Uterus (tissue), 2 donors: ENCODE measurements around the gene ADD3.

Source experiments
- CTCF ChIP-seq, 4 experiments: fragments of 200-600 bp in 2 of 4; fragments of 450-650 bp in 2 of 4; sonication (generic) in 2 of 4; IDR thresholded peaks; one replicate each; pipeline ENCODE4 v1.5.1; 2016 to 2019; ENCODE audit warnings: antibody characterized with exemption in 4 of 4, mild to moderate bottlenecking in 2 of 4, moderate library complexity in 1 of 4
- POLR2A ChIP-seq, 2 donors: fragments of 450-650 bp; IDR thresholded peaks; one replicate each; pipeline ENCODE4 v1.6.1; 2016; ENCODE audit warnings: antibody characterized with exemption in 2 of 2, mild to moderate bottlenecking in 1 of 2, moderate library complexity in 1 of 2

GRCh38 chr10:110078317-110078716 lies 70.5 kb downstream of the ADD3 start:
- TF ChIP-seq POLR2A (IDR thresholded peaks at IDR 0.05) (no peak), CTCF (IDR thresholded peaks at IDR 0.05) (no peak)
